Upper lobe of left lung (tissue), 4 donors: Measurements from ENCODE around the gene TMEM30A.

Experiments used
- EP300 ChIP-seq, 4 donors: sonication (generic); formaldehyde crosslinking; IDR thresholded peaks; one replicate each; pipeline ENCODE4 v1.5.1; 2017; ENCODE audit warnings: antibody characterized with exemption in 4 of 4, control low read depth in 2 of 4
- POLR2A ChIP-seq, 4 donors: fragments of 450-650 bp; IDR thresholded peaks; one replicate each; pipeline ENCODE4 v1.5.1; 2016 to 2017; ENCODE audit warnings: antibody characterized with exemption in 4 of 4, mild to moderate bottlenecking in 2 of 4
- TF ChIP-seq, protein P1 (sequence below), 6 experiments: fragments of 450-650 bp in 4 of 6; fragments of 200-600 bp in 2 of 6; sonication (generic) in 2 of 6; IDR thresholded peaks; one replicate each; pipeline ENCODE4 v1.5.1; 2016 to 2019; ENCODE audit warnings: antibody characterized with exemption in 6 of 6

DNA sequence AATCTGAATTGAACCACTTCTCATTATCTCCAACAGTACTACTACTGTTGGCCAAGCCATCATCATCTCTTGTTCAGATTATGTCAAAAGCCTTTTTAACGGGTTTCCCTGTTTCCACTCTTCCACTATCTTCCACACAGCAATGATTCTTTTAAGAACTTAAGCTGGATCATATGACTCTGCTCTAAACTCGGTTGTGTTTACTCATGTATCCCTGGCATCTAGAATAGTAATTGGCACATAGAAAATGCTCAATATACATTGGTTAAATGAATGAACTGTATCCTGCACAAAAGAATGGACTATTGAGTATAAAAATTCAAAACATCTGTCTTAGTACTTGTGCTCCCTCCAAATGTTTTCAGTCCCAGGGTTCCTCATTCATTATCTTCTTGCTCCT, 38.2 kb downstream of the TMEM30A start:
- TF ChIP-seq, protein P1, sequence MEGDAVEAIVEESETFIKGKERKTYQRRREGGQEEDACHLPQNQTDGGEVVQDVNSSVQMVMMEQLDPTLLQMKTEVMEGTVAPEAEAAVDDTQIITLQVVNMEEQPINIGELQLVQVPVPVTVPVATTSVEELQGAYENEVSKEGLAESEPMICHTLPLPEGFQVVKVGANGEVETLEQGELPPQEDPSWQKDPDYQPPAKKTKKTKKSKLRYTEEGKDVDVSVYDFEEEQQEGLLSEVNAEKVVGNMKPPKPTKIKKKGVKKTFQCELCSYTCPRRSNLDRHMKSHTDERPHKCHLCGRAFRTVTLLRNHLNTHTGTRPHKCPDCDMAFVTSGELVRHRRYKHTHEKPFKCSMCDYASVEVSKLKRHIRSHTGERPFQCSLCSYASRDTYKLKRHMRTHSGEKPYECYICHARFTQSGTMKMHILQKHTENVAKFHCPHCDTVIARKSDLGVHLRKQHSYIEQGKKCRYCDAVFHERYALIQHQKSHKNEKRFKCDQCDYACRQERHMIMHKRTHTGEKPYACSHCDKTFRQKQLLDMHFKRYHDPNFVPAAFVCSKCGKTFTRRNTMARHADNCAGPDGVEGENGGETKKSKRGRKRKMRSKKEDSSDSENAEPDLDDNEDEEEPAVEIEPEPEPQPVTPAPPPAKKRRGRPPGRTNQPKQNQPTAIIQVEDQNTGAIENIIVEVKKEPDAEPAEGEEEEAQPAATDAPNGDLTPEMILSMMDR (IDR thresholded peaks at IDR 0.05), result no peak
- TF ChIP-seq POLR2A (IDR thresholded peaks at IDR 0.05), result no peak
- no peak for TF ChIP-seq EP300 (IDR thresholded peaks at IDR 0.05)
